ENCODE data around the gene ITGB3BP.

GRCh38 chr1:63548303-63548702 lies 25.3 kb upstream of the ITGB3BP start:
- TF ChIP-seq KLF17 (tag by site-specific recombination; IDR thresholded peaks at IDR 0.05) (no peak), CTCF (tag by site-specific recombination; IDR thresholded peaks at IDR 0.05) (no peak), SP2 (tag by site-specific recombination; IDR thresholded peaks at IDR 0.05) (no peak)

Measured in HEK293 (cell line).